VCaP (cell line): ENCODE results near the gene PPCS.
"Not testable (repeated sequence)": the region's sequence is repeated elsewhere in the genome, so short reads cannot be mapped to it uniquely, and the experiment has no call there.

Experiments used
- H3K27ac ChIP-seq: fragments of 450-650 bp; 2 replicates; pipeline ENCODE4 v1.5.1; 2017
- TF ChIP-seq, protein P1 (sequence below): fragments of 450-650 bp; conservative IDR thresholded peaks from 2 replicates; pipeline ENCODE4 v1.5.1; 2017; ENCODE audit warnings: mild to moderate bottlenecking, moderate library complexity

Gene PPCS

DNA sequence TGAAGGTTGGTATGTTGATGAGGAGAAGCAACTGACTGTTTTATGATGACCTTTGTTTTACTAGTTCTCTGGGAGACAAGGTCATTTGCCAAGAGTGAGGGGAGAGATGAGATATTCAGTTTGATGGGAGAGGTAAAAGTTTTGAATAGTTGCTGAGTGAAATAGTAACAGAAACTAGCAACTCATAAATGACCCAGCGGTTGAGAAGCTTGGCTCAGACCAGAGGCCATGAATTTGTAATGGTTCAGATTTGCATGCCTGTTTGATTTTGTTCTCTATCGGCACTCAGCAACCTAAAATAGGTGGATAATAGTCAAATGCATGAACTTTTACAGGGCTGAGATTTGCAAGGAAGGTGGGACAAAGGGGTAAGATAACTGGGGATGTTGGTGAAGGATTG lies 13.4 kb downstream of the PPCS start:
- H3K27ac ChIP-seq = no peak overlapping the region
- TF ChIP-seq, protein P1, sequence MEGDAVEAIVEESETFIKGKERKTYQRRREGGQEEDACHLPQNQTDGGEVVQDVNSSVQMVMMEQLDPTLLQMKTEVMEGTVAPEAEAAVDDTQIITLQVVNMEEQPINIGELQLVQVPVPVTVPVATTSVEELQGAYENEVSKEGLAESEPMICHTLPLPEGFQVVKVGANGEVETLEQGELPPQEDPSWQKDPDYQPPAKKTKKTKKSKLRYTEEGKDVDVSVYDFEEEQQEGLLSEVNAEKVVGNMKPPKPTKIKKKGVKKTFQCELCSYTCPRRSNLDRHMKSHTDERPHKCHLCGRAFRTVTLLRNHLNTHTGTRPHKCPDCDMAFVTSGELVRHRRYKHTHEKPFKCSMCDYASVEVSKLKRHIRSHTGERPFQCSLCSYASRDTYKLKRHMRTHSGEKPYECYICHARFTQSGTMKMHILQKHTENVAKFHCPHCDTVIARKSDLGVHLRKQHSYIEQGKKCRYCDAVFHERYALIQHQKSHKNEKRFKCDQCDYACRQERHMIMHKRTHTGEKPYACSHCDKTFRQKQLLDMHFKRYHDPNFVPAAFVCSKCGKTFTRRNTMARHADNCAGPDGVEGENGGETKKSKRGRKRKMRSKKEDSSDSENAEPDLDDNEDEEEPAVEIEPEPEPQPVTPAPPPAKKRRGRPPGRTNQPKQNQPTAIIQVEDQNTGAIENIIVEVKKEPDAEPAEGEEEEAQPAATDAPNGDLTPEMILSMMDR = no peak

DNA sequence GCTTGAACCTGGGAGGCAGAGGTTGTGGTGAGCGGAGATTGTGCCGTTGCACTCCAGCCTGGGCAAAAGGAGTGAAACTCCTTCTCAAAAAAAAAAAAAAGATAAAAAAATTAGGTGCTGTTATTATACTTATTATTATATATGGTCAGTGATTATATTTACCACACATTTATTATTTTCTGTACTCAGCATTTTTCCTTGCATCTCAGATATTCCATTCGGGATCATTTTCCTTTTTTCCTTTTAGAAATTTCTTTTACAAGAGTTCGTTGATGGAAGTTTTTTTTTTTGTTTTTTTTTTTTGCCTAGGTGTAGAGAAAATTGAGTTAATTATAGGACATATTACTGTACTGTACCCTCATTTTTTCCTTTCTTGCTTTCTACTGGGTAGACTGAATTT lies 20.3 kb downstream of the PPCS start:
- TF ChIP-seq, protein P1 = no peak
- no peak overlapping the region for H3K27ac ChIP-seq

DNA sequence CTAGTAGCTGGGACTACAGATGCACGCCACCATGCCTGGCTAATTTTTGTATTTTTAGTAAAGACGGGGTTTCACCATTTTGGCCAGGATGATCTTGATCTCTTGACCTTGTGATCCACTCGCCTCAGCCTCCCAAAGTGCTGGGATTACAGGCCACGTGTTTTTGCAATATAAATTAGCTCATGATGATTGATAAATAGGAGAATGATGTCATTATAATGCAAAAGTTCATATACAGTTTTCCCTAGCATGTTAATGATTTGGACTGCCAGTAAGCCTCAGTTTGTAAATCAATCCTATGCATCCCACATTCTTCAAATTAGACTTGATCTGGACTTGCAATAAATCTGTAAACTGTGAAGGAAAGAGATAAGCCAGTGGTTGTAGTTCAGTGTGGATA lies 21.0 kb downstream of the PPCS start:
- H3K27ac ChIP-seq = not testable (repeated sequence)

DNA sequence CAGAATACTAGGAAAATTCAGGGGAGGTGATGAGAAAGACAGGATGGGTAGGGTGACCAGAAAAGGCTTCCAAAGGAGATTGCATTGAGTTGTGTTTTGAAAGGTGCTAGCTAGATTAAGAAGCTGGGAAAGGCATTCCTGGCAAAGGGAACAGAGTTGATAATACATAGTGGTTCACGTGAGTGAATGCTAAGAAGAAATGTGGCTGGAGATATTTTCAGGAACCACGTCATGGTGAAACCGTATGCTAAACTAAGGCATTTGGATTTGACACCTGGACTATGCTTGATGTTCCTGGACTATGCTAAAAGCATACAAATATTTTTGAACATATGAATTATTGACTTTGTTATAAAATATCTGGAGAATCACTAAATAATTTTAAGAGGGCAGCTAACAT lies 21.4 kb downstream of the PPCS start:
- TF ChIP-seq, protein P1 = no peak
- H3K27ac ChIP-seq = no peak overlapping the region

DNA sequence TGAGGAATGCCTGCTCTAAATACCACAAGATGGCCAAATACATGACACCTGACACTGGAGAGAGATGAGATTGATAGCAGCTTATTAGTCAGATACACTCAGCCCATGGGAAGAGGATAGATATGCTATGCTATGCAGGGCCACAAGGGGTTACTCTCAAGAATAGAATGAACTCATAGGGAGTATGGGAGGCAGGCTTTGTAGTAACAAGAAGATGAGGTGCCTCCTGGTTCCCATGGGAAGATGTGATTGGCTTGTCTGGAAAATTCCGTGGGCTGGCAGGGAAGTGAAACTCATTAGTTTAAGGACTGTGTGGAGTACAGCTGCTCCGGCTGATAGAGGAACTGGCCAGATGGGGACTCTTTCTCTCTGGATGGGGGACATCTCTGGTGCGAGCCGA lies 23.3 kb downstream of the PPCS start:
- TF ChIP-seq, protein P1 = no peak
- H3K27ac ChIP-seq = no peak overlapping the region

DNA sequence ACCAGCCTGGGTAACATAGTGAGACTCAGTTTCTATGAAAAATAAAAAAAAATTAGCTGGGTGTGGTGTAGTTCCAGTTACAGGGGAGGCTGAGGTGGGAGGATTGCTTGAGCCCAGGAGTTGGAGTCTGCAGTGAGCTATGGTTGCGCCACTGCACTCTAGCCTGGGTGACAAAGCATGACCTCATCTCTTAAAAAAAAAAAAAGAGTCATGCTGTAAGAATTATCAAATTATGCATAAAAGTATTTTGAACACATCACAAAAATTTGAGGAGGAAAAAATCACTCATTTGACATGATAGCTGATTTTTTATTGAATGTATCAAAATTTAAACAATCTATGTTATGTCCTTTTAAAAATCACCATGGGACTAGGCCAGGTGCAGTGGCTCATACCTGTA lies 24.6 kb downstream of the PPCS start:
- TF ChIP-seq, protein P1 = no peak
- no peak overlapping the region for H3K27ac ChIP-seq

DNA sequence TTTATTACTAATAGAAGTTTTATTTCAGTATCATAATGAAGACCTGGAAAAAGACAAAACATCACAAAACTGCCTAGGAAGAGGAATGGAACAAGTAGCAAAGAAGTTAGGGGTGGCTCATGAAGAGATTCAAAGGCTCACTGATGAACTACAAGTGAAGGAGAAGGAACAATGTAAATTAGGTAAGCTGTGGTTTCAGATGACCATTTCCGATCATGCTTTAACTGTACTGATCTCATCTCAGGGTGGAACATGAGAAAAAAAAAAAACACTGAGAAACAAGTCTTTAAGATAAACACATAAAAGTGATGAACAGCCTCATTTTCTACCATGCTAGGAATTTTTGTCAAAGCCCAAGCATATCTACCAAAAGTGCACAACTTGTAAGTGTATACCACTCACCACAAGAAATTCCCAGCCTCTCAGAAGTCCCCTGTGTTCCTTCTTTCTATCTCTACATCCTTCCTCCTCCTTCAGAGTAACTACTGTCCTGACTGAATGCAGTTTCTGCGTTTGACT lies 26.4 kb downstream of the PPCS start:
- TF ChIP-seq, protein P1 = no peak
- H3K27ac ChIP-seq = no peak overlapping the region

DNA sequence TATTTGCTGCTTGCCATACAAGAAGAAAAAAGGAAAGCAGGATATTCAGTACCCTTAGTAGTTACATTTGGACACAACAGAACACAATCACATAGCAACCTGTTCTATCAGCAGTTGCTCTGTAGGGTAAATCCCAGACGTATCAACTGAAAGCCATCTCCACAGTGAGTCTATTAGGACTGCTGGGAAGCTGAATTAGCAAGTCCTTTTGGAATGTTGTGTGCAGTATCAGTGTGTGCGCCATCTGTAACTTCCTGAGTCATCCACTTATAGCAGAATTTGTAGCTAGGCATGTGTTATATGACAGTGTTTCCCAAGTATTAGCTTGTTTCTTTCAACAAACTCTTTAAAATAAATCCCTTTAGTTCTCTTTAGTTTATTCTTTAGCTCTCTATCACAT lies 28.0 kb downstream of the PPCS start:
- TF ChIP-seq, protein P1 = no peak
- no peak overlapping the region for H3K27ac ChIP-seq
